Measurements from ENCODE around the gene ZWILCH. TPM values are rescaled to one million over a fixed set of nuclear protein-coding genes. Genes with fewer than 3 reads are reported as not detected.

ZWILCH gene
- total RNA-seq: 20.3 and 25.2 TPM in 2 replicates

DNA sequence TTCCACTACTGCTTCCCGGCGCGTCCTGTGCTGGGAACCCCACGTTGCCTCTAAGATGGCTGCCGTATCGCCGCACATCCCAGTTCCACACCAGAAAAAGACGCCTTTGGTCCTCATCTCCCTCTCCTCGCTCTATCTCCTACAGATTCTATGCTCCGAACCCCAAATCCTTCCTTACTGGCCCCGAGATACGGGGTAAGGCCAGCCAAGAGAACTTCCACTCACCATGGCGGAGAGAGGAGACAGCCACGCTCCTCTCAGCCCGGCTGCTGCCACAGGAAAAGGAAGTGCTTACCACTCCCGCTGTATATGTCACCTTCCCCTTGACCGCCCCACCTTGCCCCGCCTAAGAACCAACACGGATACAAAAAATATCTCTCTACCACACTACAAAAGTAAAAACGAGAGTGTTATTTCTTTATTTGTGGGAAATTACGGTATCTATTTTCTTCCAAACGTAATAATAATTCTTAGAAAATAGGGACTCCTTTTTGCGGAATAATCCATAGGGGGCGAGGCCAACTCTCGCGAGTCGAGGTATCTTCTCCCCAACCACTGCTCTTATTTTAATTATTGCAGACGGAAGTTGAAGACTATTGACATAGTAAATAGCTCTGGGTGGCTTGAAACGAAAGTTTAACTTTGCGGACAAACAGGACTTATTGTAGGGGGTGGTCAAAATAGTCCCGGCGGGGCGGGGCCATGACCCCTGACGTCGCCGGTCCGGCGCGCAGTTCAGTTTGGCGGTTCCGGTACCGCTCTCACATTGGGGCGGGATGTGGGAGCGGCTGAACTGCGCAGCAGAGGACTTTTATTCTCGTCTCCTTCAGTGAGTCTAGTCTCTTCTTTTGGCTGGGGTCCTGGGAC is at the start of gene ZWILCH, which contains the start of gene RPL4:
Gene ZWILCH, plus strand, starts transcription at position 764 of the 867 bp plus-strand sequence. Its CDS starts 13 bp downstream, at position 777.
Gene RPL4, minus strand, starts transcription at position 293 of the 867 bp plus-strand sequence. Its CDS starts 65 bp downstream, at position 228.

DNA sequence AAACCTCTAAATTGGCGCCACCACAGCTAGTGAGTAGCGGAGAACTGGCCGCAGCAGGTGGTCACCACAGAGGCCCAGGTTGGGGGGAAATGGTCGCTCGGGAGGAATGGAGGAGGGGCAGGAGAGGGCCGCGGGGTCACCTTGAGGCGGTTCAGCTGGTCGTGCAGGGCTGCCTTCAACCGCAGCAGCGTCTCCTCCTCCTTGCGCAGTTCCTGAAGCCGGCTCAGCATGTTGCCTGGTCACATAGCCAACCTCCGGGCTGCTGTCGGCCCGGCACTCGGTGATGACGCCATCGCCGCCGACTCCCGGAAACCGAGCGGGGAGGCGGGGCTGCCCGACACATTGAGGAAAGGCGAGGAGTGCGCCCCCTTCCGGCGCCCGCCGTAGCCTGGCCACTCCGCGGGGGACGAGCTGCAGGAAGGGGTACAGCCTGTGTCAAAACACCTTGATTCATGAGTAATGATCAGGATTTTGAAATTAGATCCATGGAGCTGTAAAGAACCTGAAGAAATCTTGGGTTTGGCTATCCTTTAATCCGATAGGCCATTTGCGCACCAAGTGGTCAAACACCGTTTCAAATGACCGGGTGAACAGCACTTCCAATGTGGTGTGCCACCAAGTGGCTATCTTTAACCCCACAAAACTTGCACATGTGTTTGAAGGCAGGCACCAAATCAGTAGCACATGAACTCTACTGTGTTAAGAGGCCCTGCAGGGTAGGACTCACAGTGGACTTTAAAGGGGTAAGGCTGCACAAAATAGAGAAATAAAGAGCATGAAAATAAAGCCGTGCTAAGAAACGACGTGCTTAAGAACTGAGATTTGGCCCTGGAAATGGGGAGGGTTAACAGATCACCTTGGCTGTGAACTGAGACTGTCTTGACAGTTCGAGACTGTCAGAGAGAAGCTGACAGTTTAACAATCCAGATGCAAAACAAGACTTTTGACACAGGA is 7.3 kb upstream of the ZWILCH start, which contains the start of gene SNAPC5:
Gene SNAPC5, minus strand, starts transcription at position 261 of the 954 bp plus-strand sequence. Its CDS starts 31 bp downstream, at position 230.

DNA sequence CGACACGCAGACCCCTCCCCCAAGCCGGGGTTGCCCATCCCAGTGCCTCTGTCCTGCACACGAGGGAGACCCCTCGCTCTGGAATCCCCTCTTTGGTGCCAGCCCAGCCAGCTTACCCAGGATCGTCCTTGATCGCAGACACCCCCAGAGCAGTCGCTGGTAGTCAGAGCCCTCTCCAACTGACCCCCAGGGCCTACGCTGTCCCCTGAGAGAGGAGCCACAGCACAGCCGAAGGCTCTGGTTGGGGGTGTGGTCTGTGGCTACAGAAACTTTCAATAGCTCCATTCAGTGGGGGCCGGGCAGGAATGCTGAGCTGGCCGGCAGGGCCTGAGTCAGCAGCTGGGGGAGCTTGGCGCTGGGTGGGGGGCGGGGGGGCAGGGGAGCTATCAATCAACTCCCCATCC is 60.6 kb downstream of the ZWILCH start, which contains the start of gene LCTL:
Gene LCTL, minus strand, starts transcription at position 258 of the 404 bp plus-strand sequence. CDS start 633 bp downstream, outside the sequence.

Small RNA genes within 50 kb of the gene (small RNA-seq; reads per million reads assigned to genes)
- gene MIR4512: not detected
- gene RF01159: not detected
- not detected for gene SNORD16
- not detected for gene SNORD18A
- not detected for gene SNORD18B
- gene SNORD18C: not detected

Other genes starting within 250 kb of the ZWILCH start
- 18.6 and 27.3 TPM in 2 replicates for gene DIS3L, start 211.8 kb upstream of the ZWILCH start, total RNA-seq
- gene TIPIN, start 148.6 kb upstream of the ZWILCH start, total RNA-seq: 8.8 and 13.1 TPM in 2 replicates
- 40.4 and 41.5 TPM in 2 replicates for gene MAP2K1, start 118.4 kb upstream of the ZWILCH start, total RNA-seq
- 13.0 and 15.0 TPM in 2 replicates for gene SNAPC5, start 7.6 kb upstream of the ZWILCH start, total RNA-seq
- gene RPL4, start 471 bp upstream of the ZWILCH start, total RNA-seq: 3,840 and 3,866 TPM in 2 replicates
- not detected in 2 replicates for gene LCTL, start 60.7 kb downstream of the ZWILCH start, total RNA-seq
- 15.3 and 24.2 TPM in 2 replicates for gene SMAD6, start 196.9 kb downstream of the ZWILCH start, total RNA-seq

Measured in vein endothelial cell (primary cell).